IMR-90 (cell line): ENCODE results near the gene HELZ. TPM values are rescaled to one million over a fixed set of nuclear protein-coding genes. Genes with fewer than 3 reads are reported as not detected.

Experiments used
- ATAC-seq: fragments of 200-7000 bp; cut with Tn5 transposase; 2 replicates; pipeline ENCODE4 v1.9.1; 2020; ENCODE audit warnings: low read depth, mild to moderate bottlenecking, moderate library complexity
- BruUV-seq: library from RNA; stranded (reverse); fragments of 400-500 nt; replicated peaks from 2 replicates; lab custom pipeline; 2021; lab: Mats Ljungman, UMichigan
- CTCF ChIA-PET: fragments of 300-600 bp; formaldehyde crosslinking; extraction: SDS; loops from one replicate; lab custom pipeline; 2021; ENCODE audit warnings: antibody characterized with exemption; lab: Yijun Ruan, JAX
- POLR2A ChIA-PET: fragments of 300-600 bp; sonication (Branson Sonifier 250); formaldehyde crosslinking; loops from one replicate; lab custom pipeline; 2022; ENCODE audit warnings: antibody characterized with exemption; ENCODE audit not compliant: unreplicated experiment; lab: Charles Lee
- DNase-seq: peaks from one replicate; pipeline ENCODE4 v3.0.0; 2013
- H2AFZ ChIP-seq: replicated peaks from 2 replicates; pipeline ENCODE3; 2013; ENCODE audit warnings: low read length, mild to moderate bottlenecking; ENCODE audit not compliant: poor library complexity
- H2AK5ac ChIP-seq: 2 replicates; pipeline ENCODE4 v1.6.1; 2013; ENCODE audit warnings: low read depth, low read length, inconsistent platforms
- H2AK9ac ChIP-seq: replicated peaks from 2 replicates; pipeline ENCODE3; 2013; ENCODE audit warnings: mild to moderate bottlenecking, low read depth, low read length, moderate library complexity; ENCODE audit not compliant: poor library complexity
- H2BK120ac ChIP-seq: 2 replicates; pipeline ENCODE4 v1.6.1; 2013; ENCODE audit warnings: low read depth, low read length, inconsistent platforms
- H2BK15ac ChIP-seq: 3 replicates; pipeline ENCODE4 v1.6.1; 2013; ENCODE audit warnings: low read depth, low read length, inconsistent platforms
- H2BK20ac ChIP-seq: 2 replicates; pipeline ENCODE4 v1.6.1; 2013; ENCODE audit warnings: low read depth, mild to moderate bottlenecking, inconsistent platforms, low read length, moderate library complexity
- H2BK5ac ChIP-seq: 2 replicates; pipeline ENCODE4 v1.6.1; 2013; ENCODE audit warnings: mild to moderate bottlenecking, low read depth, low read length, inconsistent platforms; ENCODE audit not compliant: poor library complexity, severe bottlenecking
- H3K14ac ChIP-seq: replicated peaks from 2 replicates; pipeline ENCODE4 v1.6.1; 2013; ENCODE audit warnings: low read depth, low read length, inconsistent platforms
- H3K18ac ChIP-seq: 2 replicates; pipeline ENCODE4 v1.6.1; 2013; ENCODE audit warnings: low read depth, low read length, control low read depth
- H3K23ac ChIP-seq: 2 replicates; pipeline ENCODE4 v1.6.1; 2013; ENCODE audit warnings: low read depth, low read length, inconsistent platforms
- H3K27ac ChIP-seq: 2 replicates; pipeline ENCODE4 v1.5.1; 2013; ENCODE audit warnings: mild to moderate bottlenecking, control low read depth, low read length; ENCODE audit not compliant: insufficient read depth
- H3K27me3 ChIP-seq: 2 replicates; pipeline ENCODE4 v1.6.1; 2013; ENCODE audit warnings: low read length; ENCODE audit not compliant: control insufficient read depth, insufficient read depth
- H3K36me3 ChIP-seq: 2 replicates; pipeline ENCODE4 v1.6.1; 2013; ENCODE audit warnings: low read length, mixed read lengths; ENCODE audit not compliant: control insufficient read depth, insufficient read depth
- H3K4ac ChIP-seq: 2 replicates; pipeline ENCODE4 v1.6.1; 2013; ENCODE audit warnings: low read depth, low read length, inconsistent platforms
- H3K4me1 ChIP-seq: 2 replicates; pipeline ENCODE4 v1.6.1; 2013; ENCODE audit warnings: low read length, mixed read lengths; ENCODE audit not compliant: control insufficient read depth, insufficient read depth
- H3K4me2 ChIP-seq: 2 replicates; pipeline ENCODE4 v1.6.1; 2013; ENCODE audit warnings: low read depth, mild to moderate bottlenecking, control low read depth, low read length, moderate library complexity
- H3K4me3 ChIP-seq: 2 replicates; pipeline ENCODE4 v1.5.1; 2013; ENCODE audit warnings: low read depth, mild to moderate bottlenecking, control low read depth, low read length, moderate library complexity; ENCODE audit not compliant: insufficient read depth
- H3K56ac ChIP-seq: 2 replicates; pipeline ENCODE4 v1.6.1; 2013; ENCODE audit warnings: low read length, inconsistent platforms; ENCODE audit not compliant: insufficient read depth; ENCODE audit errors: extremely low read depth
- H3K79me1 ChIP-seq, 2 experiments: 2 replicates each; pipeline ENCODE4 v1.6.1; 2013; ENCODE audit warnings: low read length in 2 of 2, inconsistent platforms in 1 of 2, low read depth in 1 of 2
- H3K9ac ChIP-seq: 2 replicates; pipeline ENCODE4 v1.6.1; 2013; ENCODE audit warnings: low read depth, low read length, control low read depth
- H3K9me1 ChIP-seq: 2 replicates; pipeline ENCODE4 v1.6.1; 2013; ENCODE audit warnings: low read length, inconsistent platforms; ENCODE audit not compliant: insufficient read depth
- H3K9me3 ChIP-seq: 2 replicates; pipeline ENCODE4 v1.6.1; 2013; ENCODE audit warnings: low read length; ENCODE audit not compliant: control insufficient read depth, insufficient read depth
- H4K20me1 ChIP-seq: 2 replicates; pipeline ENCODE4 v1.6.1; 2013; ENCODE audit warnings: low read length, inconsistent platforms; ENCODE audit not compliant: insufficient read depth
- H4K5ac ChIP-seq: 2 replicates; pipeline ENCODE4 v1.6.1; 2013; ENCODE audit warnings: mild to moderate bottlenecking, low read depth, low read length, control low read depth
- H4K8ac ChIP-seq, 2 experiments: 2 replicates each; pipeline ENCODE4 v1.6.1; 2013; ENCODE audit warnings: low read depth in 2 of 2, low read length in 2 of 2, control low read depth in 1 of 2, inconsistent platforms in 1 of 2
- H4K91ac ChIP-seq: 2 replicates; pipeline ENCODE4 v1.6.1; 2013; ENCODE audit warnings: low read depth, low read length, inconsistent platforms; ENCODE audit not compliant: insufficient read depth
- CEBPB ChIP-seq: IDR thresholded peaks from 2 replicates; pipeline ENCODE4 v1.6.1; 2012; ENCODE audit warnings: low read depth, low read length, improper control_type of control experiment
- FOS ChIP-seq: fragments of 150-350 bp; IDR thresholded peaks from 2 replicates; pipeline ENCODE4 v1.6.1; 2016; ENCODE audit warnings: low read depth, low read length
- dilution Hi-C: fragments of 300-500 bp; cut with HindIII; formaldehyde crosslinking; loops from one replicate; pipeline ENCODE4 v1.14.3; 2018; ENCODE audit warnings: low sequenced_read_pairs; ENCODE audit not compliant: unreplicated experiment
- in situ Hi-C: fragments of 300-500 bp; cut with MboI; formaldehyde crosslinking; loops from 3 replicates; pipeline ENCODE4 v1.14.3; 2019; ENCODE audit warnings: low sequenced_read_pairs, inconsistent platforms, mixed read lengths
- intact Hi-C: fragments of 100-400 bp; cut with micrococcal nuclease; formaldehyde crosslinking; loops from 2 replicates; pipeline ENCODE4 v1.10.0; 2022
- polyA plus RNA-seq, 3 experiments: library from polyadenylated mRNA; depleted of rRNA; stranded (reverse); fragments of >200 nt; gene quantifications; 2 replicates each; pipeline ENCODE4 v1.2.3, GENCODE V29; 2012; ENCODE audit warnings: low replicate concordance in 1 of 3
- total RNA-seq: library from RNA; depleted of rRNA; stranded (reverse); fragments of >200 nt; gene quantifications from 2 replicates; pipeline ENCODE4 v1.2.3, GENCODE V29; 2012

Gene HELZ
- total and polyA plus RNA-seq, 2 of the 4 experiments (the other 2 are of a cell fraction): 8.0 to 60.6 TPM

DNA sequence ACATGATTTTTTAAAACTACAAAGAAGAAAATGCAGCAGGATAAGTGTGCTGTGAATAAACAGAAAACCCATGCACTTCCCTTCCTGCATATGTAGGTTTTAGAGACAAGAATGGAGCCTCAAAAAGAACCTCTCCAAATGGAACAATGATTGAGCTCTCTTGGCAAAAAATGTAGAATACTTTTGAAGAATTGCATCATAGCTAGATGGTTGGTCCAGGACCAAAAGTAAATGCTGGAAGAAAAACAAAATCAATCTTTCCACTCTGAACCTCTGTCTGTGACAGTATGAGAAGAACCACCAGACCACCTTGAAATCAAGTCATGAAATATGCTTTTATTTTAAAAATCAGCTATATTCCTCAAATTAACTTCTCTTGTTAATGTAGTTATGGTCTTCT is 17.5 kb downstream of the HELZ start:
- POLR2A ChIA-PET: no interaction called here
- H3K9ac ChIP-seq: no peak overlapping the region
- no peak overlapping the region for H2BK20ac ChIP-seq
- no peak overlapping the region for H3K14ac ChIP-seq
- no peak overlapping the region for H2AFZ ChIP-seq
- H2BK120ac ChIP-seq: no peak overlapping the region
- H3K4me3 ChIP-seq: no peak overlapping the region
- peaks cover 3% of the 10 kb centered on the region for H3K4me1 ChIP-seq
- no peak overlapping the region for H3K27ac ChIP-seq
- H3K23ac ChIP-seq: no peak overlapping the region
- peak overlapping the region; percentile 1 for H2BK5ac ChIP-seq
- dilution Hi-C loops: no loop called here
- no peak overlapping the region for H3K4ac ChIP-seq
- no peak overlapping the region for H4K5ac ChIP-seq
- intact Hi-C loops: no loop called here
- H3K9me1 ChIP-seq: peaks cover 6% of the 10 kb centered on the region
- H4K8ac ChIP-seq: no peak overlapping the region
- DNase-seq (peak; percentile 28), ATAC-seq (peak; percentile 32; the same call in 1 of the 2 replicates)
- H4K91ac ChIP-seq: no peak overlapping the region
- TF ChIP-seq FOS: no peak
- peak; percentile 75 for TF ChIP-seq CEBPB
- in situ Hi-C loops: no loop called here
- peaks cover 31 to 63% of the 10 kb centered on the region in 2 experiments for H3K79me1 ChIP-seq
- H3K36me3 ChIP-seq: peaks cover 1% of the 10 kb centered on the region
- no peaks in the 10 kb centered on the region for H3K9me3 ChIP-seq
- H3K18ac ChIP-seq: no peak overlapping the region
- H2AK5ac ChIP-seq: no peak overlapping the region
- no peak overlapping the region for H3K56ac ChIP-seq
- H2AK9ac ChIP-seq: no peak overlapping the region
- CTCF ChIA-PET: interaction anchor here (0.8 kb wide), 1 partner anchor 12 kb away, joined by 3 read pairs; no protein-coding TSS in a partner anchor
- H4K20me1 ChIP-seq: peaks cover 7% of the 10 kb centered on the region; the same call in 1 of the 2 replicates
- no peak overlapping the region for H2BK15ac ChIP-seq
- H3K27me3 ChIP-seq: no peaks in the 10 kb centered on the region
- H3K4me2 ChIP-seq: peak overlapping the region; percentile 12; the same call in 1 of the 2 replicates
- BruUV-seq: no TSS peak
